ENCODE results near the gene ATP5PD. TPM values are rescaled to one million over a fixed set of nuclear protein-coding genes. Genes with fewer than 3 reads are reported as not detected.

The ATP5PD gene
- total RNA-seq, 1 donor from 2014 or later: 212 TPM

DNA sequence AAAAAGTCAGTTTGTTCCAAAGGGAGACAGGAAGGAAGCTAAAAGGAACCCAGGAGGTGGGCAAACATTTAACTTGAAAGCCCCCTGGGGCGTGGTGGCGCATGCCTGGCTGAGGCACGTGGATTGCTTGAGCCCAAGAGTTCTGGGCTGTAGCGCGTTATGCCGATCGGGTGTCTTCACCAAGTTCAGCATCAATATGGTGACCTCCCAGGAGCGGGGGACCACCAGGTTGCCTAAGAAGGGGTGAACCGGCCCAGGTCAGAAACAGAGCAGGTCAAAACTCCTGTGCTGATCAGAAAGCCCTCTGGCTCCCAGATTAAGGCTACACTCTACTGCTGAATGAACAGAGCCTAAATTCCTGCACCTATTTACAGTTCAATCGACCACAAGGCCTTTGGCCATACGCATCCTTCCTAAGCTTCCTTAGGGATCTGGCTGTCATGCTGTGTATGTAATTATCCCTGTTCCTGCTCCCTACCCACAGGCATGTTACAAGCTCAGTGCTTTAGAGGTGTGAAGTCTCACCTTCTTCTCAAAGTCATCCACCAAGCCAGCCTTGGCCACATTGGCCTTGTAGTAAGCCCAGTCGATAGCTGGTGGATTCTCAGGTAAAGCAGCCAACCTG lies 5.0 kb downstream of the ATP5PD start:
- H3K9me3 Mint-ChIP-seq (ENCODE audit: unreplicated experiment): no peaks in the 10 kb centered on the region
- peaks cover 25% of the 10 kb centered on the region for H3K36me3 Mint-ChIP-seq (ENCODE audit: unreplicated experiment)
- H3K27ac Mint-ChIP-seq (ENCODE audit: unreplicated experiment): no peak overlapping the region
- no peaks in the 10 kb centered on the region for H3K27me3 Mint-ChIP-seq (ENCODE audit: unreplicated experiment)
- peaks cover 18% of the 10 kb centered on the region for H3K4me1 Mint-ChIP-seq (ENCODE audit: unreplicated experiment)
- TF ChIP-seq, protein P1, sequence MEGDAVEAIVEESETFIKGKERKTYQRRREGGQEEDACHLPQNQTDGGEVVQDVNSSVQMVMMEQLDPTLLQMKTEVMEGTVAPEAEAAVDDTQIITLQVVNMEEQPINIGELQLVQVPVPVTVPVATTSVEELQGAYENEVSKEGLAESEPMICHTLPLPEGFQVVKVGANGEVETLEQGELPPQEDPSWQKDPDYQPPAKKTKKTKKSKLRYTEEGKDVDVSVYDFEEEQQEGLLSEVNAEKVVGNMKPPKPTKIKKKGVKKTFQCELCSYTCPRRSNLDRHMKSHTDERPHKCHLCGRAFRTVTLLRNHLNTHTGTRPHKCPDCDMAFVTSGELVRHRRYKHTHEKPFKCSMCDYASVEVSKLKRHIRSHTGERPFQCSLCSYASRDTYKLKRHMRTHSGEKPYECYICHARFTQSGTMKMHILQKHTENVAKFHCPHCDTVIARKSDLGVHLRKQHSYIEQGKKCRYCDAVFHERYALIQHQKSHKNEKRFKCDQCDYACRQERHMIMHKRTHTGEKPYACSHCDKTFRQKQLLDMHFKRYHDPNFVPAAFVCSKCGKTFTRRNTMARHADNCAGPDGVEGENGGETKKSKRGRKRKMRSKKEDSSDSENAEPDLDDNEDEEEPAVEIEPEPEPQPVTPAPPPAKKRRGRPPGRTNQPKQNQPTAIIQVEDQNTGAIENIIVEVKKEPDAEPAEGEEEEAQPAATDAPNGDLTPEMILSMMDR (IDR thresholded peaks at IDR 0.05): no peak
- no peak overlapping the region for H3K4me3 Mint-ChIP-seq (ENCODE audit: unreplicated experiment)
- no peak for DNase-seq (ENCODE audit: extremely low spot score, unreplicated experiment)

DNA sequence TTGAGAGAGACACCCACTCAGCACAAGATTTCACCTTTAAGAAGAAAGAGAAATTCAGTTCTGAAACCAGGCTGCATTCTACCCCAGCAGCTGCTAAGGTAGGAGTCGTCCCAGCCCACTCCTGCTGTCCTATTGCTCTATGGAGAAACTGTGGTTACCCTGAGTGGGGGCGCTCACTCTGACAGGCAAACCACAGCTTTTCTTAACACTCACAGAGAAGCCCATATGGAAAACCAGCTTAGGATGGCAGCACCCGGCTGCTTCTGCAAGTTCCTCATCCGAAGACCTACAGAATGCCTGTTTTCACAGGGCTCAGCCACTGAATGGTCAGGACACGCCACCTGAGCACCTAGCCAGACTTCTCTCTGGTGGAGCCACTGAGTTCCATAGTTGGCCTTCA lies 7.5 kb downstream of the ATP5PD start:
- peaks cover 14% of the 10 kb centered on the region for H3K4me1 Mint-ChIP-seq (ENCODE audit: unreplicated experiment)
- TF ChIP-seq, protein P1 (IDR thresholded peaks at IDR 0.05): no peak
- H3K9me3 Mint-ChIP-seq (ENCODE audit: unreplicated experiment): no peaks in the 10 kb centered on the region
- H3K27me3 Mint-ChIP-seq (ENCODE audit: unreplicated experiment): no peaks in the 10 kb centered on the region
- no peak for DNase-seq (ENCODE audit: extremely low spot score, unreplicated experiment)
- no peak overlapping the region for H3K27ac Mint-ChIP-seq (ENCODE audit: unreplicated experiment)
- no peak overlapping the region for H3K4me3 Mint-ChIP-seq (ENCODE audit: unreplicated experiment)
- peaks cover 25% of the 10 kb centered on the region for H3K36me3 Mint-ChIP-seq (ENCODE audit: unreplicated experiment)

DNA sequence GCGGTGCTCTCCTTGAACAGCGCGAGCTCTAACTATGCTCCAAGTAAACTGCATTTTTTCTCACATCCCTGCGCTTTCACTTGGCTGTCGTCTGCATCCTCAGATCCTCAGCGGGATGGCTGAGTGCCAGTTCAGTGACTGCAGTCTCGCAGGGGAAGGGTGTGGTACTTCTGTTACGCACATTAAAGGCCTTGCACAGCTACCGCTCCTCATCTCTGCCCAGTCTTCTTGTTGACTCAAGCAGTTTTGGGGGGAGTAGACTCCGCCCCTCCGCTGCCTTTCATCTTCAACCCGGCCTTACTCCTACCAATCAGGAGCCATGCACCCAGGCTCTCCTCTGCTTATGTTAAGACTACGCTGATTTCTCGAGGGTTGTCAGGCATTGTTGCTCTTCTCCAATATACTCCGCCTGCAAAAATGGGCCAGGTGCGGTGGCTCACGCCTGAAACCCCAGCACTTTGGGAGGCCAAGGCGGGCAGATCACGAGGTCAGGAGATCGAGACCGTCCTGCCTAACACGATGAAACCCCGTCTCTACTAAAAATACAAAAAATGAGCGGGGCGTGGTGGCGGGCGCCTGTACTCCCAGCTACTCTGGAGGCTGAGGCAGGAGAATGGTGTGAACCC lies 10.0 kb downstream of the ATP5PD start:
- H3K9me3 Mint-ChIP-seq (ENCODE audit: unreplicated experiment): no peaks in the 10 kb centered on the region
- H3K36me3 Mint-ChIP-seq (ENCODE audit: unreplicated experiment): peaks cover 23% of the 10 kb centered on the region
- peak overlapping the region; percentile 64 for H3K27ac Mint-ChIP-seq (ENCODE audit: unreplicated experiment)
- DNase-seq (ENCODE audit: extremely low spot score, unreplicated experiment): no peak
- H3K4me3 Mint-ChIP-seq (ENCODE audit: unreplicated experiment): peak overlapping the region; percentile 5
- TF ChIP-seq, protein P1 (IDR thresholded peaks at IDR 0.05): no peak
- H3K27me3 Mint-ChIP-seq (ENCODE audit: unreplicated experiment): no peaks in the 10 kb centered on the region
- H3K4me1 Mint-ChIP-seq (ENCODE audit: unreplicated experiment): peaks cover 32% of the 10 kb centered on the region

DNA sequence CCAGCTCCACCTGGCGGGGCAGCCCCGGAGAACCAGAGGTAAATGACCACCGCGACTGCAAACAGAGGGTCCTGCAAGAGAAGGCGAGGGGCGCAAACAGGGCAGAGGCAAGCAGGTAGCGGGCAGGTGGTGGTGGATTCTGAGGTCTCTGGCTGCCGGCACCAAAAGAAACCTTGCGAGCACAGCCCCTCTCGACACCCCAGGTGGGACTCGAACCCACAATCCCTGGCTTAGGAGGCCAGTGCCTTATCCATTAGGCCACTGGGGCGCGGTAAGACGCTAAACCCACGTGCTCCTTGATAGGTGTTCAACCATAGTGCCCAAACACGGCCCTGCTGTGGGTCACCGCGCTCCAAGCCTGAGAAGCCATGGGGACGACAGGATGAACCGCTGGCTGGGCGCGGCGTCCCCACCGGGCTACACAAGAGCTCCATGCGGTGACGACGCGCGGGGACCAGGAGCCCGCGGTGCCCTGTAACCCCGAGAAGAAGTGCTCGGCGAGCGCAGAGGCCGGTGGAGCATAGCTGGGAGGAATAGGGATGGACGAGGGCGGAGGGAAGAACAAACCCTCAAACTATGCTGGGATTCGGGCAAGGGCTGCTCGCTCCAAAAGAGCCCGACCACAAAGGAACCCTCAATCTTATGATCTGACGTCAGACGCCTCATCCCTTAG lies 12.4 kb downstream of the ATP5PD start:
- Mint-ChIP-seq H3K9me3 (ENCODE audit: unreplicated experiment) (peaks cover 5% of the 10 kb centered on the region), H3K36me3 (ENCODE audit: unreplicated experiment) (peaks cover 7% of the 10 kb centered on the region), H3K27ac (ENCODE audit: unreplicated experiment) (peak overlapping the region; percentile 99), H3K27me3 (ENCODE audit: unreplicated experiment) (no peaks in the 10 kb centered on the region), H3K4me3 (ENCODE audit: unreplicated experiment) (peak overlapping the region; percentile 97), H3K4me1 (ENCODE audit: unreplicated experiment) (peaks cover 32% of the 10 kb centered on the region)
- peak; percentile 94 for DNase-seq (ENCODE audit: extremely low spot score, unreplicated experiment)
- TF ChIP-seq, protein P1 (IDR thresholded peaks at IDR 0.05): peak; percentile 37
